H1 (cell line): Measurements from ENCODE around the gene CEP152.

Source experiments
- BRCA1 ChIP-seq: IDR thresholded peaks from 2 replicates; pipeline ENCODE4 v1.6.1; 2012; ENCODE audit warnings: low read depth, low read length, improper control_type of control experiment
- CEBPB ChIP-seq: IDR thresholded peaks from 2 replicates; pipeline ENCODE4 v1.6.1; 2012; ENCODE audit warnings: low read depth, low read length
- CREB1 ChIP-seq: IDR thresholded peaks from 2 replicates; pipeline ENCODE4 v1.6.1; 2012; ENCODE audit warnings: inconsistent platforms
- CTCF ChIP-seq, 3 experiments: IDR thresholded peaks; 1 replicate in 2 of 3; 2 replicates in 1 of 3; pipeline versions ENCODE4 v1.5.1 to v1.6.1; 2011; ENCODE audit warnings: low read length in 3 of 3, mild to moderate bottlenecking in 3 of 3, inconsistent platforms in 2 of 3, low read depth in 1 of 3, moderate library complexity in 1 of 3; ENCODE audit not compliant: insufficient read depth in 1 of 3; ENCODE audit errors: control extremely low read depth in 1 of 3
- EZH2 ChIP-seq: fragments of 200-600 bp; sonication (generic); IDR thresholded peaks from 2 replicates; pipeline ENCODE4 v1.7.1; 2012; ENCODE audit warnings: low read depth, mild to moderate bottlenecking, moderate library complexity, low read length, inconsistent platforms; ENCODE audit not compliant: severe bottlenecking
- GTF2F1 ChIP-seq: IDR thresholded peaks from 2 replicates; pipeline ENCODE4 v1.6.1; 2012; ENCODE audit warnings: low read depth, low read length, improper control_type of control experiment, borderline replicate concordance
- MAFK ChIP-seq: IDR thresholded peaks from 2 replicates; pipeline ENCODE4 v1.6.1; 2012; ENCODE audit warnings: low read depth, mild to moderate bottlenecking, improper control_type of control experiment, low read length
- POLR2A ChIP-seq, 2 experiments: IDR thresholded peaks; 1 replicate in 1 of 2; 2 replicates in 1 of 2; pipeline ENCODE4 v1.6.1; 2011; ENCODE audit warnings: low read depth in 2 of 2, low read length in 2 of 2, mild to moderate bottlenecking in 2 of 2; ENCODE audit errors: control extremely low read depth in 1 of 2
- POLR2AphosphoS5 ChIP-seq: IDR thresholded peaks from 2 replicates; pipeline ENCODE4 v1.6.1; 2011; ENCODE audit warnings: low read depth, low read length
- RAD21 ChIP-seq, 2 experiments: IDR thresholded peaks in 1 of 2; conservative IDR thresholded peaks in 1 of 2; 2 replicates each; pipeline ENCODE4 v1.6.1; 2011; ENCODE audit warnings: low read depth in 2 of 2, low read length in 2 of 2, improper control_type of control experiment in 1 of 2, inconsistent platforms in 1 of 2, mild to moderate bottlenecking in 1 of 2, moderate library complexity in 1 of 2
- TCF12 ChIP-seq: IDR thresholded peaks from 2 replicates; pipeline ENCODE4 v1.6.1; 2011; ENCODE audit warnings: low read depth, mild to moderate bottlenecking, low read length
- USF2 ChIP-seq: IDR thresholded peaks from 2 replicates; pipeline ENCODE4 v1.6.1; 2011; ENCODE audit warnings: low read length, improper control_type of control experiment
- ZNF274 ChIP-seq: IDR thresholded peaks from 2 replicates; pipeline ENCODE4 v1.7.0; 2012; ENCODE audit warnings: low read length, borderline replicate concordance; ENCODE audit errors: extremely low read depth

GRCh38 chr15:48778331-48778730 is 32.5 kb downstream of the CEP152 start:
- TF ChIP-seq ZNF274 (no peak), CEBPB (no peak), TCF12 (no peak), EZH2 (no peak), CTCF (IDR thresholded peaks at IDR 0.05; ENCODE audit: control extremely low read depth in 1 of 3, insufficient read depth in 1 of 3, low read depth in 1 of 3, low read length in 3 of 3) (no peak), GTF2F1 (no peak), POLR2AphosphoS5 (no peak), POLR2A (IDR thresholded peaks at IDR 0.05; ENCODE audit: control extremely low read depth in 1 of 2, low read depth in 2 of 2, low read length in 2 of 2) (no peak), MAFK (no peak), RAD21 (IDR thresholded peaks at IDR 0.05 in 1 of 2, conservative IDR thresholded peaks at IDR 0.05 in 1 of 2; ENCODE audit: low read depth in 2 of 2, low read length in 2 of 2) (no peak), CREB1 (no peak), USF2 (no peak), BRCA1 (no peak)
